ENCODE measurements around the gene KRT12. TPM values are rescaled to one million over a fixed set of nuclear protein-coding genes. Genes with fewer than 3 reads are reported as not detected.

KRT12 gene
- polyA plus RNA-seq (2012; rRNA removed) = not detected in 2 replicates
- polyA plus RNA-seq (2012; cell fraction: cytosol; rRNA removed) = not detected in 2 replicates
- polyA plus RNA-seq (2012; cell fraction: nucleus; rRNA removed) = not detected in 2 replicates

DNA sequence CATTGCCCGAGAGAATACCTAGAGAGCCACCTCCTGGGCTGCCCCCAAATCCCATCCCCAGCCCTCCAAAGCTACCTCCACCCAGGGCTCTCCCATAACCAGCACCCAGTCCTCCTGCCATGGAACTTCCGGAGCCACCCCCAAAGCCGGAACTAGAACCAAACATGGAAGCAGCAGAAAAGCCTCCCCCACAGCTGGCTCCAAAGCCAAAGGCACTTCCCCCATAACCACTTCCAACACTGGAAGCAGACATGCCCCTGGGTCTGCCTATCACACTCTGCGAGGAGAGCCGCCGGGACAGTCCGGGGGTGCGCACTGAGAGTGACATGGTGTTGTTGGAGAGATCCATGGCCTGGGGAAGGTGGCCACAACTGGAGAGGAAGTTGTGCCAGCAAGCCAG is at the start of gene KRT12:
TSS of gene KRT12 (minus strand) at position 386 of the 400 bp plus-strand sequence. CDS start at position 349, 37 bp downstream.
- Histone ChIP-seq H3K27ac (ENCODE audit: low read depth in 2 of 2, low read length in 1 of 2) (no peak within 1 kb of the TSS), H3K9me2 (no peaks in the 10 kb centered on the region), H3K4me2 (no peak within 1 kb of the TSS), H3K9ac (no peak within 1 kb of the TSS), H4K20me1 (ENCODE audit: insufficient read depth) (no peaks in the 10 kb centered on the region), H3F3A (replicated peaks; ENCODE audit: insufficient read depth) (no peaks in the 10 kb centered on the region), H3K79me2 (ENCODE audit: insufficient read depth) (no peaks in the 10 kb centered on the region), H3K4me3 (ENCODE audit: low read depth in 2 of 2, low read length in 1 of 2) (no peak within 1 kb of the TSS), H2AFZ (ENCODE audit: low read depth) (no peak within 1 kb of the TSS), H3K36me3 (replicated peaks in 1 of 2; ENCODE audit: control insufficient read depth in 1 of 2, insufficient read depth in 2 of 2, low read length in 1 of 2) (no peaks in the 10 kb centered on the region), H3K4me1 (ENCODE audit: control insufficient read depth in 1 of 2, insufficient read depth in 2 of 2, low read depth in 1 of 2, low read length in 1 of 2) (no peaks in the 10 kb centered on the region), H3K9me3 (no peaks in the 10 kb centered on the region), H3K27me3 (ENCODE audit: insufficient read depth) (peaks cover 32% of the 10 kb centered on the region)
- 30% methylated on average over 8 of the region's 8 CpGs for WGBS (ENCODE audit: low lambda C conversion rate)
- ChIA-PET POLR2A (no interaction called here), CTCF (interaction anchor here (1.2 to 1.9 kb wide), 3 partner anchors 9 to 682 kb away, joined by 3 to 5 read pairs (median 5); no protein-coding TSS in a partner anchor)
- no peak for DNase-seq
- TF ChIP-seq SMC3 (IDR thresholded peaks at IDR 0.05; ENCODE audit: low read depth, low read length) (no peak), MXI1 (IDR thresholded peaks at IDR 0.05; ENCODE audit: low read depth, low read length) (no peak), TAF1 (IDR thresholded peaks at IDR 0.05; ENCODE audit: borderline replicate concordance, low read depth, low read length) (no peak), GABPA (IDR thresholded peaks at IDR 0.05; ENCODE audit: low read depth) (no peak)
- TF ChIP-seq, protein P1, sequence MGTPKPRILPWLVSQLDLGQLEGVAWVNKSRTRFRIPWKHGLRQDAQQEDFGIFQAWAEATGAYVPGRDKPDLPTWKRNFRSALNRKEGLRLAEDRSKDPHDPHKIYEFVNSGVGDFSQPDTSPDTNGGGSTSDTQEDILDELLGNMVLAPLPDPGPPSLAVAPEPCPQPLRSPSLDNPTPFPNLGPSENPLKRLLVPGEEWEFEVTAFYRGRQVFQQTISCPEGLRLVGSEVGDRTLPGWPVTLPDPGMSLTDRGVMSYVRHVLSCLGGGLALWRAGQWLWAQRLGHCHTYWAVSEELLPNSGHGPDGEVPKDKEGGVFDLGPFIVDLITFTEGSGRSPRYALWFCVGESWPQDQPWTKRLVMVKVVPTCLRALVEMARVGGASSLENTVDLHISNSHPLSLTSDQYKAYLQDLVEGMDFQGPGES (IDR thresholded peaks at IDR 0.05; ENCODE audit: low read depth, low read length) = no peak

DNA sequence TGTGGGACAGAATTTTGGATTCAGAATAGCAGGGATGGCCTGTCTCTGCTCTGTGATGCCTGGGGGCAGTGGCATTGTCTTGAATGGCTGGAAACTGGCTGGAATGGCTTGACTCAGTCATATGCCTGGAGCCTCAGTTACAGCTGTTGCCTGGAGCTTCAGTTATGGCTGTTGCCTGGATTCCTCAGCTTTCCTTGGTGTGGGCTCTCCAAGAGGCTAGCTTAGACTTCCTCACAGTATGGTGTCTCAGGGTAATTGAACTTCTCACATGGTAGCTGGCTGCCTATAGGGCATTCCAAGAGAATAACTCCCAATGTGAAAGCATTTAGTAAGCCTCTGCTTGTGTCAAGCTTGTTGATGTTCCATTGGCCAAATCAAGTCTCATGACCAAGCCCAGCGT is 49.3 kb upstream of the KRT12 start:
- Histone ChIP-seq H4K20me1 (ENCODE audit: insufficient read depth) (no peaks in the 10 kb centered on the region), H3K27me3 (ENCODE audit: insufficient read depth) (no peaks in the 10 kb centered on the region), H3K4me1 (ENCODE audit: control insufficient read depth in 1 of 2, insufficient read depth in 2 of 2, low read depth in 1 of 2, low read length in 1 of 2) (no peaks in the 10 kb centered on the region), H3K4me2 (no peak overlapping the region), H3K36me3 (replicated peaks in 1 of 2; ENCODE audit: control insufficient read depth in 1 of 2, insufficient read depth in 2 of 2, low read length in 1 of 2) (no peaks in the 10 kb centered on the region), H3K79me2 (ENCODE audit: insufficient read depth) (no peaks in the 10 kb centered on the region), H3F3A (replicated peaks; ENCODE audit: insufficient read depth) (no peaks in the 10 kb centered on the region), H2AFZ (ENCODE audit: low read depth) (no peak overlapping the region), H3K4me3 (ENCODE audit: low read depth in 2 of 2, low read length in 1 of 2) (no peak overlapping the region), H3K9me3 (no peaks in the 10 kb centered on the region), H3K9me2 (no peaks in the 10 kb centered on the region), H3K9ac (no peak overlapping the region), H3K27ac (ENCODE audit: low read depth in 2 of 2, low read length in 1 of 2) (peak overlapping the region in 1 of 2 experiments; percentile 77; a peak in 1 of 4 replicates)
- CTCF ChIA-PET = interaction anchor here (1.2 to 11.9 kb wide), 4 partner anchors 9 to 745 kb away, joined by 3 to 140 read pairs (median 24); no protein-coding TSS in a partner anchor
- WGBS (ENCODE audit: low lambda C conversion rate) = 40% methylated on average over 1 of the region's 1 CpG
- POLR2A ChIA-PET = no interaction called here
- no peak for DNase-seq
- TF ChIP-seq, protein P2, sequence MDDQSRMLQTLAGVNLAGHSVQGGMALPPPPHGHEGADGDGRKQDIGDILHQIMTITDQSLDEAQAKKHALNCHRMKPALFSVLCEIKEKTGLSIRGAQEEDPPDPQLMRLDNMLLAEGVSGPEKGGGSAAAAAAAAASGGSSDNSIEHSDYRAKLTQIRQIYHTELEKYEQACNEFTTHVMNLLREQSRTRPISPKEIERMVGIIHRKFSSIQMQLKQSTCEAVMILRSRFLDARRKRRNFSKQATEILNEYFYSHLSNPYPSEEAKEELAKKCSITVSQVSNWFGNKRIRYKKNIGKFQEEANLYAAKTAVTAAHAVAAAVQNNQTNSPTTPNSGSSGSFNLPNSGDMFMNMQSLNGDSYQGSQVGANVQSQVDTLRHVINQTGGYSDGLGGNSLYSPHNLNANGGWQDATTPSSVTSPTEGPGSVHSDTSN (IDR thresholded peaks at IDR 0.05) = no peak

DNA sequence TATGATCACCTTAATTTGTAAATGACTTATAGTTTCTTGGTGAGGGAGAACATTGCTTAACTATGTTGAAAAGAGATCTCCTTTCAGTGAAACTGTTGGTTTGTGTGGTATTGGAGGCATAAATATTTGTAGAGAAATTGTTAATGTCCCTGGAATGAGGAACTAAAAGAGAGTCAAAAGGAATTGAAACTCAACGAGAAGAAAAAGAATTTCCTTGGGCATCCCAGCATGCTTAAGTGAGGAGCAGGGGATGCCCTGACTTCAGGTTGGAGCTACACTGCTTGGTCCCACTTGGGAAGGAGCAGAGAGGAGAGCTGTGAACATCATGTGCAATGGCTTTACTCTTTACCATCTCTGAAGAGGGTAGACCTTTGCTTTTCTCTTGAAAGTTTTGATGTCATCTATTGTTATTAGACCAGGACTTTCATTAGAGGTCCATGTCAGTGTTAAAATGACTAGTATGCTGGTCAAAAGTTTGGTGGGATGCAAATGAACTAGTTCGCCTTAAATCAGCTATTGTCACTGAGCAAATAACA is 48.8 kb upstream of the KRT12 start:
- no peak overlapping the region for H3K4me2 ChIP-seq
- no peaks in the 10 kb centered on the region for H3K79me2 ChIP-seq (ENCODE audit: insufficient read depth)
- no peaks in the 10 kb centered on the region for H3K9me3 ChIP-seq
- H4K20me1 ChIP-seq (ENCODE audit: insufficient read depth) = no peaks in the 10 kb centered on the region
- WGBS (ENCODE audit: low lambda C conversion rate) = 15% methylated on average over 2 of the region's 2 CpGs
- POLR2A ChIA-PET = no interaction called here
- H3K36me3 ChIP-seq (replicated peaks in 1 of 2; ENCODE audit: control insufficient read depth in 1 of 2, insufficient read depth in 2 of 2, low read length in 1 of 2) = no peaks in the 10 kb centered on the region
- H2AFZ ChIP-seq (ENCODE audit: low read depth) = peak overlapping the region; percentile 24; the same call in 1 of the 2 replicates
- peak overlapping the region; percentile 21; the same call in 1 of the 2 replicates for H3K9ac ChIP-seq
- peak overlapping the region in 1 of 2 experiments; percentile 77; a peak in 2 of 4 replicates for H3K27ac ChIP-seq (ENCODE audit: low read depth in 2 of 2, low read length in 1 of 2)
- peaks cover 4% of the 10 kb centered on the region for H3F3A ChIP-seq (replicated peaks; ENCODE audit: insufficient read depth)
- DNase-seq = no peak
- no peaks in the 10 kb centered on the region for H3K27me3 ChIP-seq (ENCODE audit: insufficient read depth)
- peaks cover 0 to 4% of the 10 kb centered on the region in 2 experiments; a peak in 2 of 4 replicates for H3K4me1 ChIP-seq (ENCODE audit: control insufficient read depth in 1 of 2, insufficient read depth in 2 of 2, low read depth in 1 of 2, low read length in 1 of 2)
- H3K4me3 ChIP-seq (ENCODE audit: low read depth in 2 of 2, low read length in 1 of 2) = no peak overlapping the region
- CTCF ChIA-PET = interaction anchor here (1.4 to 11.9 kb wide), 5 partner anchors 9 to 746 kb away, joined by 4 to 140 read pairs (median 17); no protein-coding TSS in a partner anchor
- H3K9me2 ChIP-seq = no peaks in the 10 kb centered on the region
- TF ChIP-seq MXI1 (IDR thresholded peaks at IDR 0.05; ENCODE audit: low read depth, low read length) = no peak
- no peak for TF ChIP-seq FOSL2 (IDR thresholded peaks at IDR 0.05; ENCODE audit: borderline replicate concordance, low read depth)
- TF ChIP-seq, protein P2 (IDR thresholded peaks at IDR 0.05) = no peak
- TF ChIP-seq, protein P3, sequence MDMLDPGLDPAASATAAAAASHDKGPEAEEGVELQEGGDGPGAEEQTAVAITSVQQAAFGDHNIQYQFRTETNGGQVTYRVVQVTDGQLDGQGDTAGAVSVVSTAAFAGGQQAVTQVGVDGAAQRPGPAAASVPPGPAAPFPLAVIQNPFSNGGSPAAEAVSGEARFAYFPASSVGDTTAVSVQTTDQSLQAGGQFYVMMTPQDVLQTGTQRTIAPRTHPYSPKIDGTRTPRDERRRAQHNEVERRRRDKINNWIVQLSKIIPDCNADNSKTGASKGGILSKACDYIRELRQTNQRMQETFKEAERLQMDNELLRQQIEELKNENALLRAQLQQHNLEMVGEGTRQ (IDR thresholded peaks at IDR 0.05; ENCODE audit: borderline replicate concordance, low read depth, low read length) = no peak
- TF ChIP-seq, protein P4, sequence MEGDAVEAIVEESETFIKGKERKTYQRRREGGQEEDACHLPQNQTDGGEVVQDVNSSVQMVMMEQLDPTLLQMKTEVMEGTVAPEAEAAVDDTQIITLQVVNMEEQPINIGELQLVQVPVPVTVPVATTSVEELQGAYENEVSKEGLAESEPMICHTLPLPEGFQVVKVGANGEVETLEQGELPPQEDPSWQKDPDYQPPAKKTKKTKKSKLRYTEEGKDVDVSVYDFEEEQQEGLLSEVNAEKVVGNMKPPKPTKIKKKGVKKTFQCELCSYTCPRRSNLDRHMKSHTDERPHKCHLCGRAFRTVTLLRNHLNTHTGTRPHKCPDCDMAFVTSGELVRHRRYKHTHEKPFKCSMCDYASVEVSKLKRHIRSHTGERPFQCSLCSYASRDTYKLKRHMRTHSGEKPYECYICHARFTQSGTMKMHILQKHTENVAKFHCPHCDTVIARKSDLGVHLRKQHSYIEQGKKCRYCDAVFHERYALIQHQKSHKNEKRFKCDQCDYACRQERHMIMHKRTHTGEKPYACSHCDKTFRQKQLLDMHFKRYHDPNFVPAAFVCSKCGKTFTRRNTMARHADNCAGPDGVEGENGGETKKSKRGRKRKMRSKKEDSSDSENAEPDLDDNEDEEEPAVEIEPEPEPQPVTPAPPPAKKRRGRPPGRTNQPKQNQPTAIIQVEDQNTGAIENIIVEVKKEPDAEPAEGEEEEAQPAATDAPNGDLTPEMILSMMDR (IDR thresholded peaks at IDR 0.05) = no peak
- no peak for TF ChIP-seq MEF2A (IDR thresholded peaks at IDR 0.05; ENCODE audit: borderline replicate concordance, low read depth)

Data from SK-N-SH (cell line).